ENCODE data around the gene REX1BD. TPM values are rescaled to one million over a fixed set of nuclear protein-coding genes. Genes with fewer than 3 reads are reported as not detected.

Gene REX1BD
- total and polyA plus RNA-seq, 2 of the 13 experiments (the other 11 are each of a cell fraction or from before 2014, with no cell fraction given) = 7.5 to 25.4 TPM

DNA sequence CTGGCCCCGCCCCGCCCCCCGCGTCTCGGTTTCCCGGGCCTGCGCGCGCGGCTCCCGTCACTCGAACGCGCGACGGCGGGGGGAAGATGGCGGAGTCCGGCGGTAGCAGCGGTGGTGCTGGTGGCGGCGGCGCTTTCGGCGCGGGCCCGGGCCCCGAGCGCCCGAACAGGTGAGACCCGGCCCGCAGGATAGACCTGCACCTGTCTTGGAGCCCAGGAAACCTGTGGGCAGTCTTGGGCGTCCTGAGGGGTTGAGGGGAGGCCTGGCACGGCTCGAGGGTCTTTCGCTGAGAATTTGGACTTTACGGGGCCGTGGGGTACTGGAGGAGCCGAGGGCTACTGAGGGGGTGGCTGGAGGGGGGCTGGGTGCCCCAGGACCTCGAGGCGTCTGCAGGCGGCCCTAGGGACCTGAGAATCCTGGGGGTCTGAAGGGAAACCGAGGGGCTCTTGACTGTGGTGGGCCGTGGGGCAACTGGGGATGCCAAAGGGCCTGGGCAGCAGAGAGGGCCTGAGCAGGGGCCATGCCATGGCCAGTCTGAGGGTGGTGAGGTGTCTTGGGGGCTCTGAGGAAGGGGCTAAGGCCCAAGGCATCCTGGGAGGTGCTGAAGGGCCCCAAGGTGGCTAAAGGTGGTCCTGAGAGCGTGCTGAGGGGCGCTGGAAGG, 48.5 kb downstream of the REX1BD start, which contains the start of gene KLHL26 (continued):
- TF ChIP-seq, protein P1, sequence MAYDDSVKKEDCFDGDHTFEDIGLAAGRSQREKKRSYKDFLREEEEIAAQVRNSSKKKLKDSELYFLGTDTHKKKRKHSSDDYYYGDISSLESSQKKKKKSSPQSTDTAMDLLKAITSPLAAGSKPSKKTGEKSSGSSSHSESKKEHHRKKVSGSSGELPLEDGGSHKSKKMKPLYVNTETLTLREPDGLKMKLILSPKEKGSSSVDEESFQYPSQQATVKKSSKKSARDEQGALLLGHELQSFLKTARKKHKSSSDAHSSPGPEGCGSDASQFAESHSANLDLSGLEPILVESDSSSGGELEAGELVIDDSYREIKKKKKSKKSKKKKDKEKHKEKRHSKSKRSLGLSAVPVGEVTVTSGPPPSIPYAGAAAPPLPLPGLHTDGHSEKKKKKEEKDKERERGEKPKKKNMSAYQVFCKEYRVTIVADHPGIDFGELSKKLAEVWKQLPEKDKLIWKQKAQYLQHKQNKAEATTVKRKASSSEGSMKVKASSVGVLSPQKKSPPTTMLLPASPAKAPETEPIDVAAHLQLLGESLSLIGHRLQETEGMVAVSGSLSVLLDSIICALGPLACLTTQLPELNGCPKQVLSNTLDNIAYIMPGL (CRISPR knock-in tag; IDR thresholded peaks at IDR 0.05; ENCODE audit: borderline replicate concordance in 1 of 2, low read depth in 1 of 2) = 0 out of 4 replicates have a peak, but pooled peaks of 1 of the 2 experiments have one; percentile 34
- TF ChIP-seq ZNF879 (CRISPR knock-in tag; IDR thresholded peaks at IDR 0.05) (no peak), ZNF678 (CRISPR knock-in tag; IDR thresholded peaks at IDR 0.05) (no peak), SMARCC2 (IDR thresholded peaks at IDR 0.05) (no peak), ZNF230 (CRISPR knock-in tag; IDR thresholded peaks at IDR 0.05) (no peak), ZFX (CRISPR knock-in tag; IDR thresholded peaks at IDR 0.05; ENCODE audit: low read depth) (peak; percentile 73), ZNF12 (CRISPR knock-in tag; IDR thresholded peaks at IDR 0.05) (no peak), HNRNPLL (IDR thresholded peaks at IDR 0.05; ENCODE audit: low read depth, low read length, poor library complexity, severe bottlenecking) (peak; percentile 6), ZNF552 (CRISPR knock-in tag; IDR thresholded peaks at IDR 0.05; ENCODE audit: borderline replicate concordance) (no peak), PHF8 (CRISPR knock-in tag; IDR thresholded peaks at IDR 0.05) (peak; percentile 68; the same call in 1 of the 2 replicates), ZNF17 (CRISPR knock-in tag; IDR thresholded peaks at IDR 0.05) (no peak), REPIN1 (CRISPR knock-in tag; IDR thresholded peaks at IDR 0.05; ENCODE audit: borderline replicate concordance, low read depth) (0 out of 2 replicates have a peak, but pooled peaks have one; percentile 26), SALL1 (CRISPR knock-in tag; IDR thresholded peaks at IDR 0.05) (0 out of 2 replicates have a peak, but pooled peaks have one; percentile 15), WIZ (CRISPR knock-in tag; IDR thresholded peaks at IDR 0.05) (no peak)
- TF ChIP-seq, protein P2, sequence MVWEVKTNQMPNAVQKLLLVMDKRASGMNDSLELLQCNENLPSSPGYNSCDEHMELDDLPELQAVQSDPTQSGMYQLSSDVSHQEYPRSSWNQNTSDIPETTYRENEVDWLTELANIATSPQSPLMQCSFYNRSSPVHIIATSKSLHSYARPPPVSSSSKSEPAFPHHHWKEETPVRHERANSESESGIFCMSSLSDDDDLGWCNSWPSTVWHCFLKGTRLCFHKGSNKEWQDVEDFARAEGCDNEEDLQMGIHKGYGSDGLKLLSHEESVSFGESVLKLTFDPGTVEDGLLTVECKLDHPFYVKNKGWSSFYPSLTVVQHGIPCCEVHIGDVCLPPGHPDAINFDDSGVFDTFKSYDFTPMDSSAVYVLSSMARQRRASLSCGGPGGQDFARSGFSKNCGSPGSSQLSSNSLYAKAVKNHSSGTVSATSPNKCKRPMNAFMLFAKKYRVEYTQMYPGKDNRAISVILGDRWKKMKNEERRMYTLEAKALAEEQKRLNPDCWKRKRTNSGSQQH (CRISPR knock-in tag; IDR thresholded peaks at IDR 0.05; ENCODE audit: low read depth) = 0 out of 2 replicates have a peak, but pooled peaks have one; percentile 51
- TF ChIP-seq, protein P3, sequence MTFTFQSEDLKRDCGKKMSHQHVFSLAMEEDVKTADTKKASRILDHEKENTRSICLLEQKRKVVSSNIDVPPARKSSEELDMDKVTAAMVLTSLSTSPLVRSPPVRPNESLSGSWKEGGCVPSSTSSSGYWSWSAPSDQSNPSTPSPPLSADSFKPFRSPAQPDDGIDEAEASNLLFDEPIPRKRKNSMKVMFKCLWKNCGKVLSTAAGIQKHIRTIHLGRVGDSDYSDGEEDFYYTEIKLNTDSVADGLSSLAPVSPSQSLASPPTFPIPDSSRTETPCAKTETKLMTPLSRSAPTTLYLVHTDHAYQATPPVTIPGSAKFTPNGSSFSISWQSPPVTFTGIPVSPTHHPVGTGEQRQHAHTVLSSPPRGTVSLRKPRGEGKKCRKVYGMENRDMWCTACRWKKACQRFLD (CRISPR knock-in tag; IDR thresholded peaks at IDR 0.05; ENCODE audit: borderline replicate concordance) = no peak
- TF ChIP-seq, protein P4, sequence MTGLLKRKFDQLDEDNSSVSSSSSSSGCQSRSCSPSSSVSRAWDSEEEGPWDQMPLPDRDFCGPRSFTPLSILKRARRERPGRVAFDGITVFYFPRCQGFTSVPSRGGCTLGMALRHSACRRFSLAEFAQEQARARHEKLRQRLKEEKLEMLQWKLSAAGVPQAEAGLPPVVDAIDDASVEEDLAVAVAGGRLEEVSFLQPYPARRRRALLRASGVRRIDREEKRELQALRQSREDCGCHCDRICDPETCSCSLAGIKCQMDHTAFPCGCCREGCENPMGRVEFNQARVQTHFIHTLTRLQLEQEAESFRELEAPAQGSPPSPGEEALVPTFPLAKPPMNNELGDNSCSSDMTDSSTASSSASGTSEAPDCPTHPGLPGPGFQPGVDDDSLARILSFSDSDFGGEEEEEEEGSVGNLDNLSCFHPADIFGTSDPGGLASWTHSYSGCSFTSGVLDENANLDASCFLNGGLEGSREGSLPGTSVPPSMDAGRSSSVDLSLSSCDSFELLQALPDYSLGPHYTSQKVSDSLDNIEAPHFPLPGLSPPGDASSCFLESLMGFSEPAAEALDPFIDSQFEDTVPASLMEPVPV (CRISPR knock-in tag; IDR thresholded peaks at IDR 0.05) = no peak
